ENCODE measurements around the gene KLHL30. TPM values are rescaled to one million over a fixed set of nuclear protein-coding genes. Genes with fewer than 3 reads are reported as not detected.

KLHL30 gene
- total RNA-seq, 1 experiment from 2014 or later = 0.61 TPM

- ChIA-PET RAD21 (ENCODE audit: low non-redundant PET in 1 of 2, low total read pairs in 2 of 2, uncharacterized antibody in 2 of 2, unreplicated experiment in 2 of 2) (no interaction called here), CTCF (no interaction called here), POLR2A (no interaction called here)
- intact Hi-C loops (cut with micrococcal nuclease) = no loop called here
- TF ChIP-seq EZH2 (IDR thresholded peaks at IDR 0.05) (no peak), POLR2AphosphoS5 (IDR thresholded peaks at IDR 0.05; ENCODE audit: low read depth, low read length) (no peak), SP1 (IDR thresholded peaks at IDR 0.05; ENCODE audit: low read depth) (no peak), EGR1 (IDR thresholded peaks at IDR 0.05; ENCODE audit: low read depth) (no peak), RAD21 (IDR thresholded peaks at IDR 0.05; ENCODE audit: low read depth) (no peak), SIN3A (IDR thresholded peaks at IDR 0.05; ENCODE audit: low read depth) (no peak), ZFX (IDR thresholded peaks at IDR 0.05) (no peak), EZH2phosphoT487 (IDR thresholded peaks at IDR 0.05; ENCODE audit: borderline replicate concordance) (no peak)
- Histone ChIP-seq H3K4me3 (replicated peaks in 1 of 2; ENCODE audit: low read depth in 1 of 2, low read length in 2 of 2) (no peak overlapping the region), H3K4me1 (ENCODE audit: control insufficient read depth in 1 of 2, insufficient read depth in 2 of 2, low read length in 2 of 2) (peaks cover 4 to 12% of the 10 kb centered on the region in 2 experiments; a peak in 3 of 4 replicates), H3K27me3 (ENCODE audit: insufficient read depth, low read length) (no peaks in the 10 kb centered on the region), H3K9me3 (ENCODE audit: control insufficient read depth in 1 of 2, insufficient read depth in 1 of 2, low read depth in 1 of 2, low read length in 2 of 2) (no peaks in the 10 kb centered on the region), H2AFZ (ENCODE audit: low read depth, low read length, poor library complexity, severe bottlenecking) (no peak overlapping the region), H4K20me1 (ENCODE audit: insufficient read depth) (no peaks in the 10 kb centered on the region), H3K79me2 (ENCODE audit: insufficient read depth, low read length) (no peaks in the 10 kb centered on the region), H3K27ac (ENCODE audit: low read depth, low read length) (no peak overlapping the region), H3K4me2 (ENCODE audit: low read length) (no peak overlapping the region), H3K9me2 (ENCODE audit: insufficient read depth) (no peaks in the 10 kb centered on the region), H3K36me3 (ENCODE audit: control insufficient read depth in 1 of 2, insufficient read depth in 2 of 2, low read length in 2 of 2) (no peaks in the 10 kb centered on the region), H3K9ac (ENCODE audit: low read length) (no peak overlapping the region)
- DNase-seq (ENCODE audit: low read depth, low spot score) (no peak), ATAC-seq (no peak)
- BruUV-seq (replicated peaks) = no TSS peak
Observed at GRCh38 chr2:238161291-238162051, 23.0 kb downstream of the KLHL30 start.

- POLR2A ChIA-PET = no interaction called here
- intact Hi-C loops (cut with micrococcal nuclease) = no loop called here
- no peak overlapping the region for H2AFZ ChIP-seq (ENCODE audit: low read depth, low read length, poor library complexity, severe bottlenecking)
- H3K36me3 ChIP-seq (ENCODE audit: control insufficient read depth in 1 of 2, insufficient read depth in 2 of 2, low read length in 2 of 2) = no peaks in the 10 kb centered on the region
- H3K9me3 ChIP-seq (ENCODE audit: control insufficient read depth in 1 of 2, insufficient read depth in 1 of 2, low read depth in 1 of 2, low read length in 2 of 2) = no peaks in the 10 kb centered on the region
- no peaks in the 10 kb centered on the region for H3K27me3 ChIP-seq (ENCODE audit: insufficient read depth, low read length)
- H3K79me2 ChIP-seq (ENCODE audit: insufficient read depth, low read length) = no peaks in the 10 kb centered on the region
- no peak overlapping the region for H3K27ac ChIP-seq (ENCODE audit: low read depth, low read length)
- H4K20me1 ChIP-seq (ENCODE audit: insufficient read depth) = no peaks in the 10 kb centered on the region
- no peak overlapping the region for H3K4me2 ChIP-seq (ENCODE audit: low read length)
- peaks cover 4 to 12% of the 10 kb centered on the region in 2 experiments; a peak in 3 of 4 replicates for H3K4me1 ChIP-seq (ENCODE audit: control insufficient read depth in 1 of 2, insufficient read depth in 2 of 2, low read length in 2 of 2)
- CTCF ChIA-PET = no interaction called here
- no peaks in the 10 kb centered on the region for H3K9me2 ChIP-seq (ENCODE audit: insufficient read depth)
- no peak overlapping the region for H3K9ac ChIP-seq (ENCODE audit: low read length)
- H3K4me3 ChIP-seq (replicated peaks in 1 of 2; ENCODE audit: low read depth in 1 of 2, low read length in 2 of 2) = no peak overlapping the region
- RAD21 ChIA-PET (ENCODE audit: low non-redundant PET in 1 of 2, low total read pairs in 2 of 2, uncharacterized antibody in 2 of 2, unreplicated experiment in 2 of 2) = no interaction called here
- BruUV-seq (replicated peaks) = no TSS peak
- DNase-seq (ENCODE audit: low read depth, low spot score) (no peak), ATAC-seq (no peak)
- TF ChIP-seq EGR1 (IDR thresholded peaks at IDR 0.05; ENCODE audit: low read depth) (no peak), ATF3 (IDR thresholded peaks at IDR 0.05) (no peak), POLR2A (IDR thresholded peaks at IDR 0.05; ENCODE audit: borderline replicate concordance, extremely low read depth, insufficient read depth, insufficient read length) (no peak), SP1 (IDR thresholded peaks at IDR 0.05; ENCODE audit: low read depth) (no peak), CTCF (IDR thresholded peaks at IDR 0.05 in 2 of 3, conservative IDR thresholded peaks at IDR 0.05 in 1 of 3; ENCODE audit: borderline replicate concordance in 1 of 3, insufficient read depth in 1 of 3, low read depth in 2 of 3, low read length in 2 of 3) (no peak), ZFX (IDR thresholded peaks at IDR 0.05) (no peak), RAD21 (IDR thresholded peaks at IDR 0.05; ENCODE audit: low read depth) (no peak), CBX3 (IDR thresholded peaks at IDR 0.05; ENCODE audit: low read depth) (no peak), SIN3A (IDR thresholded peaks at IDR 0.05; ENCODE audit: low read depth) (no peak), ZBTB33 (IDR thresholded peaks at IDR 0.05; ENCODE audit: extremely low read depth, insufficient replicate concordance, low read length) (no peak), ELF1 (IDR thresholded peaks at IDR 0.05; ENCODE audit: borderline replicate concordance, low read depth) (no peak)
Observed at GRCh38 chr2:238162251-238162845, 23.9 kb downstream of the KLHL30 start.
